Measurements from ENCODE around the gene TEX14.

TEX14 gene

GRCh38 chr17:58533616-58534188 lies 158.1 kb downstream of the TEX14 start:
- H3K9me3 ChIP-seq (replicated peaks in 1 of 2; ENCODE audit: control insufficient read depth in 2 of 2, insufficient read depth in 1 of 2, low read depth in 1 of 2, low read length in 2 of 2) = no peaks in the 10 kb centered on the region
- DNase-seq (ENCODE audit: low spot score) = no peak
- no CpG with 5 or more reads among the region's 5 CpGs for WGBS, 2 donors (ENCODE audit: extremely low coverage in 2 of 2, insufficient read length in 2 of 2, insufficient replicate concordance in 1 of 2)
- H2AFZ ChIP-seq (ENCODE audit: low read length) = no peak overlapping the region
- H2AK5ac ChIP-seq (ENCODE audit: low read depth, low read length) = no peak overlapping the region
- no peak overlapping the region for H4K8ac ChIP-seq (ENCODE audit: low read depth, low read length)
- H3K79me1 ChIP-seq (ENCODE audit: low read depth, low read length) = no peaks in the 10 kb centered on the region
- no peak overlapping the region for H3K4me2 ChIP-seq (ENCODE audit: insufficient read depth, low read length, poor library complexity, severe bottlenecking)
- no peak overlapping the region for H2BK5ac ChIP-seq (ENCODE audit: low read length)
- H3K18ac ChIP-seq (ENCODE audit: low read length) = no peak overlapping the region
- H2BK120ac ChIP-seq (ENCODE audit: low read depth, low read length) = no peak overlapping the region
- H3K14ac ChIP-seq (ENCODE audit: low read length) = no peak overlapping the region
- H3K4me3 ChIP-seq (ENCODE audit: low read length in 2 of 2) = no peak overlapping the region
- peaks cover 0 to 80% (median 2%) of the 10 kb centered on the region in 3 experiments for H3K27me3 ChIP-seq (ENCODE audit: control insufficient read depth in 3 of 3, insufficient read depth in 3 of 3, low read depth in 1 of 3, low read length in 3 of 3)
- H3K27ac ChIP-seq (replicated peaks; ENCODE audit: low read length) = no peak overlapping the region
- H3K36me3 ChIP-seq (replicated peaks in 1 of 2; ENCODE audit: control insufficient read depth in 2 of 2, insufficient read depth in 2 of 2, low read length in 2 of 2) = no peaks in the 10 kb centered on the region
- H4K91ac ChIP-seq (ENCODE audit: low read depth, low read length, poor library complexity) = no peak overlapping the region
- no peak overlapping the region for H2BK15ac ChIP-seq (ENCODE audit: low read length)
- no peak overlapping the region for H2BK12ac ChIP-seq (ENCODE audit: low read length)
- H3K4me1 ChIP-seq (ENCODE audit: control insufficient read depth in 2 of 2, insufficient read depth in 1 of 2, low read depth in 1 of 2, low read length in 2 of 2) = peaks cover 10 to 15% of the 10 kb centered on the region in 2 donors
- H3K9ac ChIP-seq (ENCODE audit: low read depth, low read length, poor library complexity) = no peak overlapping the region
- H3K4ac ChIP-seq (ENCODE audit: low read length) = no peak overlapping the region
- no peak overlapping the region for H3K23ac ChIP-seq (ENCODE audit: low read depth, low read length, poor library complexity)

GRCh38 chr17:58532555-58532951 lies 159.3 kb downstream of the TEX14 start:
- Histone ChIP-seq H2BK120ac (ENCODE audit: low read depth, low read length) (no peak overlapping the region), H2AK5ac (ENCODE audit: low read depth, low read length) (peak overlapping the region; percentile 50), H3K79me1 (ENCODE audit: low read depth, low read length) (no peaks in the 10 kb centered on the region), H3K23ac (ENCODE audit: low read depth, low read length, poor library complexity) (no peak overlapping the region), H4K8ac (ENCODE audit: low read depth, low read length) (no peak overlapping the region), H3K27ac (replicated peaks; ENCODE audit: low read length) (no peak overlapping the region), H3K18ac (ENCODE audit: low read length) (peak overlapping the region; percentile 77), H2BK12ac (ENCODE audit: low read length) (no peak overlapping the region), H2BK15ac (ENCODE audit: low read length) (no peak overlapping the region), H3K9ac (ENCODE audit: low read depth, low read length, poor library complexity) (peak overlapping the region; percentile 66), H3K4me2 (ENCODE audit: insufficient read depth, low read length, poor library complexity, severe bottlenecking) (peak overlapping the region; percentile 88), H3K4me1 (ENCODE audit: control insufficient read depth in 2 of 2, insufficient read depth in 1 of 2, low read depth in 1 of 2, low read length in 2 of 2) (peaks cover 10 to 15% of the 10 kb centered on the region in 2 donors), H3K14ac (ENCODE audit: low read length) (no peak overlapping the region), H3K36me3 (replicated peaks in 1 of 2; ENCODE audit: control insufficient read depth in 2 of 2, insufficient read depth in 2 of 2, low read length in 2 of 2) (no peaks in the 10 kb centered on the region), H3K4me3 (ENCODE audit: low read length in 2 of 2) (peak overlapping the region in 1 of 2 donors; percentile 37), H2BK5ac (ENCODE audit: low read length) (no peak overlapping the region), H3K9me3 (replicated peaks in 1 of 2; ENCODE audit: control insufficient read depth in 2 of 2, insufficient read depth in 1 of 2, low read depth in 1 of 2, low read length in 2 of 2) (no peaks in the 10 kb centered on the region), H3K4ac (ENCODE audit: low read length) (no peak overlapping the region), H3K27me3 (ENCODE audit: control insufficient read depth in 3 of 3, insufficient read depth in 3 of 3, low read depth in 1 of 3, low read length in 3 of 3) (peaks cover 0 to 87% (median 2%) of the 10 kb centered on the region in 3 experiments), H4K91ac (ENCODE audit: low read depth, low read length, poor library complexity) (no peak overlapping the region), H2AFZ (ENCODE audit: low read length) (peak overlapping the region; percentile 85)
- WGBS, 2 donors (ENCODE audit: extremely low coverage in 2 of 2, insufficient read length in 2 of 2, insufficient replicate concordance in 1 of 2) = no CpG with 5 or more reads among the region's 3 CpGs
- DNase-seq (ENCODE audit: low spot score) = no peak

DNA sequence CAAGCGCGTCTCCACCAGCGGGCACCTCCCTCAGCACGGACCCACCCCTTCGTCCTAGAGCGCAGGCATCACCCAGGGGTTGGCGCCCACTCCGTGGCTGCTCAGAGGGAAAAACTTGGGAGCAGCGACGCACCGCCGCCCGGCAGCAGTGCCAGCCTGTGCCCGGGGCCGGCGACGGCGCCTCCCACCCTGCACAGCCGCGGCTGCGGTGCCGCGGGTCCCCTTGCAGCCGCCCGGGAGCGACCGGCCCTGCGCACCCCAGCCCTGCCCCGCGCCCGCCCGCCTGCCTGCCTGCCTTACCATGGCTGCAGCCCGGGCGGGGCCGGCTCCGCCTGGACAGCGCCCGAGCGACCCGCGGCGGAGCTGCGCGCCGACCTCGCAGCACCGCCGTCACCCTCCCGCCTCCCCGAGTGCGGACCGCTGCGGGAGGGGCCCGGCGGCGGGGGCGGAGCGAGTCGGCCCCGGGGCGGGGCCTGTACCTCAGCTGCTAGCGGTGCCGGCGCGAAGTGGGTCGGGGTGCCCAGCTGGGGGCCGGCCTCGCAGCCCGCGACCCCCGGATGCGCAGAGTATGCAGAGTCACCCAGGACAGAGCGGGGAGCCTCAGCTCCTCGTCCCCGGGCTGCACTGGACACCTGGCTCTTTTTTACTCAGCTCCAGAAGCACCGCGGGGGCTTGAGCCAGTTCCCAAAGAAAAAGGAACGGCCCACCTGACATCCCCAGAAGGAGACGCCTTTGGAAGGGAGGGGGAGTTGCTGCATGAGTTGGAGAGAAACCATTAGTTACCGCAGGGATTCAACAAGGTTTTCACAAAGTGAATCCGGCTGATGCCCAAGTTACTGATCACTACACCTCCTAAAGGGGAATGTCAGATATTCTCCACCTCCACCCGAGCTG lies 159.9 kb downstream of the TEX14 start:
- WGBS, 2 donors (ENCODE audit: extremely low coverage in 2 of 2, insufficient read length in 2 of 2, insufficient replicate concordance in 1 of 2) = no CpG with 5 or more reads among the region's 82 CpGs
- no peak overlapping the region for H2BK15ac ChIP-seq (ENCODE audit: low read length)
- no peak overlapping the region for H4K91ac ChIP-seq (ENCODE audit: low read depth, low read length, poor library complexity)
- H3K79me1 ChIP-seq (ENCODE audit: low read depth, low read length) = no peaks in the 10 kb centered on the region
- peaks cover 10 to 15% of the 10 kb centered on the region in 2 donors for H3K4me1 ChIP-seq (ENCODE audit: control insufficient read depth in 2 of 2, insufficient read depth in 1 of 2, low read depth in 1 of 2, low read length in 2 of 2)
- peak; percentile 62 for DNase-seq (ENCODE audit: low spot score)
- H3K9me3 ChIP-seq (replicated peaks in 1 of 2; ENCODE audit: control insufficient read depth in 2 of 2, insufficient read depth in 1 of 2, low read depth in 1 of 2, low read length in 2 of 2) = no peaks in the 10 kb centered on the region
- H4K8ac ChIP-seq (ENCODE audit: low read depth, low read length) = no peak overlapping the region
- H3K4ac ChIP-seq (ENCODE audit: low read length) = no peak overlapping the region
- H2BK12ac ChIP-seq (ENCODE audit: low read length) = peak overlapping the region; percentile 68
- no peak overlapping the region for H2AK5ac ChIP-seq (ENCODE audit: low read depth, low read length)
- H3K18ac ChIP-seq (ENCODE audit: low read length) = peak overlapping the region; percentile 90
- H3K14ac ChIP-seq (ENCODE audit: low read length) = no peak overlapping the region
- H3K4me2 ChIP-seq (ENCODE audit: insufficient read depth, low read length, poor library complexity, severe bottlenecking) = peak overlapping the region; percentile 88
- no peak overlapping the region for H2BK120ac ChIP-seq (ENCODE audit: low read depth, low read length)
- H2AFZ ChIP-seq (ENCODE audit: low read length) = peak overlapping the region; percentile 85
- H3K23ac ChIP-seq (ENCODE audit: low read depth, low read length, poor library complexity) = peak overlapping the region; percentile 62
- H3K9ac ChIP-seq (ENCODE audit: low read depth, low read length, poor library complexity) = peak overlapping the region; percentile 85
- peak overlapping the region; percentile 26 for H2BK5ac ChIP-seq (ENCODE audit: low read length)
- H3K27ac ChIP-seq (replicated peaks; ENCODE audit: low read length) = no peak overlapping the region
- H3K36me3 ChIP-seq (replicated peaks in 1 of 2; ENCODE audit: control insufficient read depth in 2 of 2, insufficient read depth in 2 of 2, low read length in 2 of 2) = no peaks in the 10 kb centered on the region
- peaks cover 0 to 89% (median 2%) of the 10 kb centered on the region in 3 experiments for H3K27me3 ChIP-seq (ENCODE audit: control insufficient read depth in 3 of 3, insufficient read depth in 3 of 3, low read depth in 1 of 3, low read length in 3 of 3)
- H3K4me3 ChIP-seq (ENCODE audit: low read length in 2 of 2) = peak overlapping the region; percentile 37 to 77

DNA sequence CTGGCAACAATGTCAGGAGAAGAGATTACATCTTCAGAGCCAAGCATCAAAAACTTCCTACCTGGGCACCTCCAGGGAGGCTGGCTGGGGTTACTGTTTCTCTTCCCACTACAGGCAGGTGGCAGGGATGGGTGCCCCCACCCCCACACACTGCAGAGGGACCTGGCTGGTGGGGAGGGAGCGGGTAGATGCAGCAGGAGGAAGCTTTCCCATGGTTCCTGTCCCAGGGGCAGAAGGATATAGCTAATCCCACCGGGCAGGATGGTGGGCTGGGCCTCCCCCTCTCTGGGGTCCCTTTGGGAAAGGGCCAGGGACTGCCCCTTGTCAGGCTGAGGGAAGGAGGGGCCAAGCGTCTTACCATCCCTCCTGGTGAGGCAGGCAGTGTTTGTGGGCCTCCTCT lies 160.7 kb downstream of the TEX14 start:
- no CpG with 5 or more reads among the region's 3 CpGs for WGBS, 2 donors (ENCODE audit: extremely low coverage in 2 of 2, insufficient read length in 2 of 2, insufficient replicate concordance in 1 of 2)
- Histone ChIP-seq H3K23ac (ENCODE audit: low read depth, low read length, poor library complexity) (no peak overlapping the region), H2BK15ac (ENCODE audit: low read length) (no peak overlapping the region), H2BK120ac (ENCODE audit: low read depth, low read length) (no peak overlapping the region), H3K18ac (ENCODE audit: low read length) (peak overlapping the region; percentile 78), H3K36me3 (replicated peaks in 1 of 2; ENCODE audit: control insufficient read depth in 2 of 2, insufficient read depth in 2 of 2, low read length in 2 of 2) (no peaks in the 10 kb centered on the region), H4K8ac (ENCODE audit: low read depth, low read length) (no peak overlapping the region), H4K91ac (ENCODE audit: low read depth, low read length, poor library complexity) (no peak overlapping the region), H3K79me1 (ENCODE audit: low read depth, low read length) (no peaks in the 10 kb centered on the region), H3K9me3 (replicated peaks in 1 of 2; ENCODE audit: control insufficient read depth in 2 of 2, insufficient read depth in 1 of 2, low read depth in 1 of 2, low read length in 2 of 2) (no peaks in the 10 kb centered on the region), H3K9ac (ENCODE audit: low read depth, low read length, poor library complexity) (peak overlapping the region; percentile 85), H3K4me1 (ENCODE audit: control insufficient read depth in 2 of 2, insufficient read depth in 1 of 2, low read depth in 1 of 2, low read length in 2 of 2) (peaks cover 10 to 15% of the 10 kb centered on the region in 2 donors), H3K27me3 (ENCODE audit: control insufficient read depth in 3 of 3, insufficient read depth in 3 of 3, low read depth in 1 of 3, low read length in 3 of 3) (peaks cover 0 to 82% (median 2%) of the 10 kb centered on the region in 3 experiments), H3K4me2 (ENCODE audit: insufficient read depth, low read length, poor library complexity, severe bottlenecking) (peak overlapping the region; percentile 88), H2AFZ (ENCODE audit: low read length) (peak overlapping the region; percentile 85), H2BK5ac (ENCODE audit: low read length) (no peak overlapping the region), H3K4ac (ENCODE audit: low read length) (no peak overlapping the region), H2BK12ac (ENCODE audit: low read length) (peak overlapping the region; percentile 88), H3K14ac (ENCODE audit: low read length) (no peak overlapping the region), H3K27ac (replicated peaks; ENCODE audit: low read length) (no peak overlapping the region), H3K4me3 (ENCODE audit: low read length in 2 of 2) (peak overlapping the region in 1 of 2 donors; percentile 77), H2AK5ac (ENCODE audit: low read depth, low read length) (no peak overlapping the region)
- no peak for DNase-seq (ENCODE audit: low spot score)

All from neuronal stem cell (in vitro differentiated cells).